HepG2 (cell line): ENCODE measurements around the gene RAD18. TPM values are rescaled to one million over a fixed set of nuclear protein-coding genes. Genes with fewer than 3 reads are reported as not detected.

Experiments used
- ARID2 ChIP-seq: sonication (generic); formaldehyde crosslinking; IDR thresholded peaks from 2 replicates; pipeline ENCODE4 v1.8.1; 2022; ENCODE audit warnings: mild to moderate bottlenecking, missing genetic modification reagents, borderline replicate concordance
- HNRNPUL1 ChIP-seq: fragments of 200-400 bp; formaldehyde crosslinking; IDR thresholded peaks from 2 replicates; pipeline ENCODE4 v1.6.1; 2017; ENCODE audit warnings: low read depth, mild to moderate bottlenecking, low read length, moderate library complexity
- IRX3 ChIP-seq: sonication (generic); formaldehyde crosslinking; IDR thresholded peaks from 2 replicates; pipeline ENCODE4 v1.8.1; 2023; ENCODE audit warnings: mild to moderate bottlenecking, low read depth, missing genetic modification reagents, borderline replicate concordance
- KLF12 ChIP-seq: sonication (generic); formaldehyde crosslinking; IDR thresholded peaks from 2 replicates; pipeline ENCODE4 v1.4.0; 2020; ENCODE audit warnings: missing genetic modification reagents, borderline replicate concordance
- MIER3 ChIP-seq: IDR thresholded peaks from 2 replicates; pipeline ENCODE4 v1.6.1; 2016; ENCODE audit warnings: missing compliant biosample characterization, borderline replicate concordance
- MIXL1 ChIP-seq: IDR thresholded peaks from 2 replicates; pipeline ENCODE4 v1.6.1; 2016
- PHF8 ChIP-seq: sonication (generic); formaldehyde crosslinking; IDR thresholded peaks from 2 replicates; pipeline ENCODE4 v1.5.0; 2020; ENCODE audit warnings: missing genetic modification reagents
- SRSF4 ChIP-seq: fragments of 200-400 bp; formaldehyde crosslinking; IDR thresholded peaks from one replicate; pipeline ENCODE4 v1.6.1; 2018; ENCODE audit warnings: mild to moderate bottlenecking, low read depth, low read length, moderate library complexity; ENCODE audit not compliant: poor library complexity, severe bottlenecking
- YEATS4 ChIP-seq: sonication (generic); formaldehyde crosslinking; IDR thresholded peaks from 2 replicates; pipeline ENCODE4 v1.4.0; 2020; ENCODE audit warnings: missing genetic modification reagents, borderline replicate concordance
- ZNF3 ChIP-seq: IDR thresholded peaks from 2 replicates; pipeline ENCODE4 v1.7.0; 2017; ENCODE audit warnings: inconsistent platforms
- ZNF331 ChIP-seq: sonication (generic); formaldehyde crosslinking; IDR thresholded peaks from 2 replicates; pipeline ENCODE4 v1.4.0; 2020; ENCODE audit warnings: missing genetic modification reagents
- ZNF451 ChIP-seq: sonication (generic); formaldehyde crosslinking; IDR thresholded peaks from 2 replicates; pipeline ENCODE4 v1.5.0; 2020; ENCODE audit warnings: mild to moderate bottlenecking, missing genetic modification reagents
- ZNF530 ChIP-seq: sonication (generic); formaldehyde crosslinking; IDR thresholded peaks from 2 replicates; pipeline ENCODE4 v1.5.0; 2020; ENCODE audit warnings: low read depth, mild to moderate bottlenecking, missing genetic modification reagents
- polyA plus RNA-seq, 8 experiments: library from polyadenylated mRNA; depleted of rRNA in 3 of 8; stranded (reverse) in 7 of 8; unstranded in 1 of 8; fragments of >200 nt; fragmentation: Illumina TruSeq in 4 of 8; extraction: Trizol in 4 of 8; gene quantifications; 2 replicates each; pipeline versions ENCODE4 v1.2.1 to v1.2.3, GENCODE V29; 2011 to 2016; ENCODE audit warnings: low read depth in 4 of 8, missing spikeins in 1 of 8, mixed read lengths in 1 of 8; ENCODE audit not compliant: insufficient read depth in 1 of 8
- total RNA-seq, 5 experiments: library from RNA; depleted of rRNA; stranded (reverse); fragments of >200 nt; fragmentation: Illumina TruSeq; extraction: Trizol; gene quantifications; 2 replicates each; pipeline ENCODE4 v1.2.3, GENCODE V29; 2016; ENCODE audit warnings: low read depth in 1 of 5
- TF ChIP-seq, protein P1 (sequence below), 2 experiments: sonication (generic) in 1 of 2; formaldehyde crosslinking in 1 of 2; IDR thresholded peaks; 2 replicates each; pipeline versions ENCODE4 v1.4.0 to v1.6.1; 2016 to 2020; ENCODE audit warnings: borderline replicate concordance in 1 of 2, low read depth in 1 of 2, mild to moderate bottlenecking in 1 of 2, missing genetic modification reagents in 1 of 2
- TF ChIP-seq, protein P2 (sequence below): sonication (generic); formaldehyde crosslinking; IDR thresholded peaks from 2 replicates; pipeline ENCODE4 v1.4.0; 2020; ENCODE audit warnings: mild to moderate bottlenecking, missing genetic modification reagents
- TF ChIP-seq, protein P3 (sequence below), 2 experiments: sonication (generic) in 1 of 2; formaldehyde crosslinking in 1 of 2; IDR thresholded peaks; 2 replicates each; pipeline versions ENCODE4 v1.5.1 to v1.6.1; 2011 to 2020; ENCODE audit warnings: borderline replicate concordance in 1 of 2, low read depth in 1 of 2, low read length in 1 of 2, mild to moderate bottlenecking in 1 of 2, missing genetic modification reagents in 1 of 2, moderate library complexity in 1 of 2
- TF ChIP-seq, protein P4 (sequence below): sonication (generic); formaldehyde crosslinking; IDR thresholded peaks from 2 replicates; pipeline ENCODE4 v1.5.0; 2020; ENCODE audit warnings: missing genetic modification reagents, mild to moderate bottlenecking, borderline replicate concordance
- TF ChIP-seq, protein P5 (sequence below): sonication (generic); formaldehyde crosslinking; IDR thresholded peaks from 2 replicates; pipeline ENCODE4 v1.4.0; 2020; ENCODE audit warnings: missing genetic modification reagents, borderline replicate concordance

The RAD18 gene
- total and polyA plus RNA-seq, 2 of the 13 experiments (the other 11 are each of a cell fraction or from before 2014, with no cell fraction given), result 5.9 to 20.7 TPM

DNA sequence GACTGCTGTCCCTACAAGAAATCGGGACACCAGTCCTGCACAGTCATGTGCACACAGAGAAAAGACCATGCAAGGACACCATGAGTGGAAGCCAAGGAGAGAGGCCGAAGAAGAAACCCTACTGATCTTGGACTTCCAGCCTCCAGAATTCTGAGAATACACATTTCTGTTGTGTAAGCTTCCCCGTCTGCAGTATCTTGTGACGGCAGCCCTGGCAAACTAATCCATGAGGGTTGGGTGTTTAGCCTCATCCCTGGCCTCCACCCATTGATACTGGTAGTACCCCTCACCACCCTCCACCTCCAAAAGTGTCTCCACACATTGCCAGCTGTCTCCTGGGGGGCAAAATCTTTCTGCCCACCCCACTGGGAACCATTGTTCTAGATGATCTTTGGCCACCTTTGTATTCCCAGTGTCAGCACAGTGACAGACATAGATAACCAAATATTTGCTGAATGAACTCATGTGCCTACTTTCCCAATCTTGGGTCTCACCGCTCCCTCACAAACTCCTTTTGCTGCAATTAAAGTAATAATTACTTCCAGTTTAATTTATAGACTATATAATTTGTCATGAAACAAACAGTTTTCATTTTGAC is 83.8 kb downstream of the RAD18 start (continued):
- TF ChIP-seq ARID2 (no peak), ZNF3 (CRISPR knock-in tag) (no peak), MIER3 (no peak), PHF8 (CRISPR knock-in tag) (no peak), ZNF451 (CRISPR knock-in tag) (no peak), KLF12 (CRISPR knock-in tag) (no peak), ZNF530 (CRISPR knock-in tag) (no peak), MIXL1 (CRISPR knock-in tag) (no peak), ZNF331 (CRISPR knock-in tag) (peak; percentile 47; the same call in 1 of the 2 replicates), YEATS4 (CRISPR knock-in tag) (no peak), HNRNPUL1 (no peak), IRX3 (CRISPR knock-in tag) (no peak), SRSF4 (no peak)
- TF ChIP-seq, protein P1, sequence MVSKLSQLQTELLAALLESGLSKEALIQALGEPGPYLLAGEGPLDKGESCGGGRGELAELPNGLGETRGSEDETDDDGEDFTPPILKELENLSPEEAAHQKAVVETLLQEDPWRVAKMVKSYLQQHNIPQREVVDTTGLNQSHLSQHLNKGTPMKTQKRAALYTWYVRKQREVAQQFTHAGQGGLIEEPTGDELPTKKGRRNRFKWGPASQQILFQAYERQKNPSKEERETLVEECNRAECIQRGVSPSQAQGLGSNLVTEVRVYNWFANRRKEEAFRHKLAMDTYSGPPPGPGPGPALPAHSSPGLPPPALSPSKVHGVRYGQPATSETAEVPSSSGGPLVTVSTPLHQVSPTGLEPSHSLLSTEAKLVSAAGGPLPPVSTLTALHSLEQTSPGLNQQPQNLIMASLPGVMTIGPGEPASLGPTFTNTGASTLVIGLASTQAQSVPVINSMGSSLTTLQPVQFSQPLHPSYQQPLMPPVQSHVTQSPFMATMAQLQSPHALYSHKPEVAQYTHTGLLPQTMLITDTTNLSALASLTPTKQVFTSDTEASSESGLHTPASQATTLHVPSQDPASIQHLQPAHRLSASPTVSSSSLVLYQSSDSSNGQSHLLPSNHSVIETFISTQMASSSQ (IDR thresholded peaks at IDR 0.05; ENCODE audit: low read depth), result no peak
- TF ChIP-seq, protein P1 (CRISPR knock-in tag; IDR thresholded peaks at IDR 0.05; ENCODE audit: borderline replicate concordance), result no peak
- TF ChIP-seq, protein P2, sequence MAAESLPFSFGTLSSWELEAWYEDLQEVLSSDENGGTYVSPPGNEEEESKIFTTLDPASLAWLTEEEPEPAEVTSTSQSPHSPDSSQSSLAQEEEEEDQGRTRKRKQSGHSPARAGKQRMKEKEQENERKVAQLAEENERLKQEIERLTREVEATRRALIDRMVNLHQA (CRISPR knock-in tag), result no peak
- TF ChIP-seq, protein P3, sequence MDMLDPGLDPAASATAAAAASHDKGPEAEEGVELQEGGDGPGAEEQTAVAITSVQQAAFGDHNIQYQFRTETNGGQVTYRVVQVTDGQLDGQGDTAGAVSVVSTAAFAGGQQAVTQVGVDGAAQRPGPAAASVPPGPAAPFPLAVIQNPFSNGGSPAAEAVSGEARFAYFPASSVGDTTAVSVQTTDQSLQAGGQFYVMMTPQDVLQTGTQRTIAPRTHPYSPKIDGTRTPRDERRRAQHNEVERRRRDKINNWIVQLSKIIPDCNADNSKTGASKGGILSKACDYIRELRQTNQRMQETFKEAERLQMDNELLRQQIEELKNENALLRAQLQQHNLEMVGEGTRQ (IDR thresholded peaks at IDR 0.05; ENCODE audit: low read depth, low read length), result no peak
- TF ChIP-seq, protein P3 (CRISPR knock-in tag; IDR thresholded peaks at IDR 0.05; ENCODE audit: borderline replicate concordance), result no peak
- TF ChIP-seq, protein P4, sequence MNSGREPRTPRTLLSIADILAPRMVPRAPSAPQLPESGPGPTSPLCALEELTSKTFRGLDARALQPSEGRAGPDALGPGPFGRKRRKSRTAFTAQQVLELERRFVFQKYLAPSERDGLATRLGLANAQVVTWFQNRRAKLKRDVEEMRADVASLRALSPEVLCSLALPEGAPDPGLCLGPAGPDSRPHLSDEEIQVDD (CRISPR knock-in tag), result no peak
- TF ChIP-seq, protein P5, sequence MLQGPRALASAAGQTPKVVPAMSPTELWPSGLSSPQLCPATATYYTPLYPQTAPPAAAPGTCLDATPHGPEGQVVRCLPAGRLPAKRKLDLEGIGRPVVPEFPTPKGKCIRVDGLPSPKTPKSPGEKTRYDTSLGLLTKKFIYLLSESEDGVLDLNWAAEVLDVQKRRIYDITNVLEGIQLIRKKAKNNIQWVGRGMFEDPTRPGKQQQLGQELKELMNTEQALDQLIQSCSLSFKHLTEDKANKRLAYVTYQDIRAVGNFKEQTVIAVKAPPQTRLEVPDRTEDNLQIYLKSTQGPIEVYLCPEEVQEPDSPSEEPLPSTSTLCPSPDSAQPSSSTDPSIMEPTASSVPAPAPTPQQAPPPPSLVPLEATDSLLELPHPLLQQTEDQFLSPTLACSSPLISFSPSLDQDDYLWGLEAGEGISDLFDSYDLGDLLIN (CRISPR knock-in tag), result no peak
